K562 (cell line): ENCODE measurements around the gene PTBP2. TPM values are rescaled to one million over a fixed set of nuclear protein-coding genes. Genes with fewer than 3 reads are reported as not detected.
A peak's percentile ranks its signal among the peaks of the same experiment; 100 is the strongest.

Experiments
- ATAC-seq: fragments of 200-7000 bp; cut with Tn5 transposase; 3 replicates; pipeline ENCODE4 v1.9.1; 2020; ENCODE audit warnings: moderate library complexity
- Bru-seq: library from RNA; stranded (reverse); fragments of 400-500 nt; gene quantifications from one replicate; lab custom pipeline; 2021; lab: Mats Ljungman, UMichigan
- BruChase-seq, 2 experiments: library from RNA; stranded (reverse); fragments of 400-500 nt; gene quantifications; one replicate each; lab custom pipeline; 2021; lab: Mats Ljungman, UMichigan
- BruUV-seq: library from RNA; stranded (reverse); fragments of 400-500 nt; replicated peaks from 2 replicates; lab custom pipeline; 2021; lab: Mats Ljungman, UMichigan
- CTCF ChIA-PET: fragments of 300-600 bp; formaldehyde crosslinking; extraction: SDS; loops from one replicate; lab custom pipeline; 2021; ENCODE audit warnings: low intra/inter-chr PET ratio; lab: Yijun Ruan, JAX
- POLR2A ChIA-PET: fragments of 300-600, 350-650 bp; sonication (Branson Sonifier 250); formaldehyde crosslinking; extraction: SDS; loops from one replicate; lab custom pipeline; 2021; ENCODE audit warnings: antibody characterized with exemption, inconsistent platforms; lab: Yijun Ruan, JAX
- DNase-seq, 4 experiments: peaks; one replicate each; pipeline versions ENCODE4 v3.0.0 to v3.0.0-alpha.2; 2011 to 2018; ENCODE audit warnings: low spot score in 3 of 4, mixed read lengths in 3 of 4; ENCODE audit errors: extremely low read depth in 1 of 4
- FAIRE-seq: peaks from 2 replicates; lab custom pipeline; 2011; peaks lifted over from hg19 to GRCh38; lab: Jason Lieb, UNC
- H2AFZ ChIP-seq: 2 replicates; pipeline ENCODE4 v1.6.0; 2011; ENCODE audit warnings: low read depth, low read length, control low read depth, inconsistent platforms
- H3K27ac ChIP-seq: fragments of 200-600 bp; 3 replicates; pipeline ENCODE4 v1.8.0; 2011; ENCODE audit warnings: low read depth, mild to moderate bottlenecking, control low read depth, inconsistent platforms, low read length, moderate library complexity, mixed read lengths; ENCODE audit errors: extremely low read depth
- H3K27me3 ChIP-seq, 2 experiments: fragments of 300-600 bp in 1 of 2; 2 replicates in 1 of 2; 3 replicates in 1 of 2; pipeline versions ENCODE4 v1.6.0 to v1.8.0; 2011; ENCODE audit warnings: inconsistent platforms in 2 of 2, low read length in 2 of 2, mild to moderate bottlenecking in 1 of 2, mixed read lengths in 1 of 2, moderate library complexity in 1 of 2; ENCODE audit not compliant: control insufficient read depth in 2 of 2, insufficient read depth in 2 of 2
- H3K36me3 ChIP-seq: fragments of 300-600 bp; 3 replicates; pipeline ENCODE4 v1.8.0; 2011; ENCODE audit warnings: mild to moderate bottlenecking, low read length, inconsistent platforms; ENCODE audit not compliant: control insufficient read depth, insufficient read depth
- H3K4me1 ChIP-seq, 2 experiments: fragments of 200-600 bp in 1 of 2; replicated peaks in 1 of 2; 2 replicates in 1 of 2; 3 replicates in 1 of 2; pipeline versions ENCODE4 v1.5.1 to v1.8.0; 2011; ENCODE audit warnings: inconsistent platforms in 2 of 2, low read length in 2 of 2, mild to moderate bottlenecking in 1 of 2, mixed read lengths in 1 of 2, moderate library complexity in 1 of 2; ENCODE audit not compliant: control insufficient read depth in 2 of 2, insufficient read depth in 2 of 2
- H3K4me2 ChIP-seq: 2 replicates; pipeline ENCODE4 v1.6.1; 2011; ENCODE audit warnings: low read length, control low read depth, inconsistent platforms, mixed read lengths; ENCODE audit not compliant: insufficient read depth
- H3K4me3 ChIP-seq: fragments of 200-600 bp; sonication (generic), shearing (Covaris generic); 2 replicates; pipeline ENCODE4 v1.5.1; 2016; ENCODE audit warnings: control low read depth, inconsistent platforms
- H3K79me2 ChIP-seq: fragments of 200-600 bp; 3 replicates; pipeline ENCODE4 v1.8.0; 2011; ENCODE audit warnings: low read length, inconsistent platforms; ENCODE audit not compliant: control insufficient read depth, insufficient read depth
- H3K9ac ChIP-seq, 2 experiments: 2 replicates each; pipeline versions ENCODE4 v1.6.0 to v1.6.1; 2011; ENCODE audit warnings: low read depth in 2 of 2, low read length in 2 of 2, control low read depth in 1 of 2, inconsistent platforms in 1 of 2, mild to moderate bottlenecking in 1 of 2, mixed read lengths in 1 of 2; ENCODE audit not compliant: insufficient read depth in 1 of 2
- H3K9me1 ChIP-seq: one replicate; pipeline ENCODE4 v1.6.0; 2011; ENCODE audit warnings: inconsistent platforms, mild to moderate bottlenecking, low read length, moderate library complexity; ENCODE audit not compliant: control insufficient read depth, insufficient read depth
- H3K9me3 ChIP-seq: replicated peaks from 2 replicates; pipeline ENCODE4 v1.5.1; 2011; ENCODE audit warnings: low read depth, low read length, inconsistent platforms; ENCODE audit not compliant: control insufficient read depth, insufficient read depth
- H4K20me1 ChIP-seq: replicated peaks from 2 replicates; pipeline ENCODE4 v1.6.1; 2011; ENCODE audit warnings: low read length, inconsistent platforms, mixed read lengths; ENCODE audit not compliant: control insufficient read depth, insufficient read depth
- CBFA2T2 ChIP-seq: fragments of 450-650 bp; conservative IDR thresholded peaks from 2 replicates; pipeline ENCODE4 v1.6.1; 2017; ENCODE audit warnings: mild to moderate bottlenecking
- CHD4 ChIP-seq: fragments of 200-600 bp; sonication (generic); IDR thresholded peaks from 3 replicates; pipeline ENCODE4 v1.6.1; 2012; ENCODE audit warnings: low read depth, mild to moderate bottlenecking, mixed read lengths, low read length, inconsistent platforms; ENCODE audit not compliant: insufficient read depth, insufficient replicate concordance, poor library complexity, severe bottlenecking
- EWSR1 ChIP-seq: fragments of 450-650 bp; IDR thresholded peaks from 2 replicates; pipeline ENCODE4 v1.6.1; 2018; ENCODE audit warnings: borderline replicate concordance, mild to moderate bottlenecking, low read depth, moderate library complexity; ENCODE audit not compliant: partially characterized antibody
- FOS ChIP-seq: IDR thresholded peaks from 3 replicates; pipeline ENCODE4 v1.6.1; 2011; ENCODE audit not compliant: insufficient read length; ENCODE audit errors: extremely low read depth
- HDAC1 ChIP-seq, 2 experiments: fragments of 450-650 bp; IDR thresholded peaks; 2 replicates each; pipeline ENCODE4 v1.6.1; 2016 to 2017; ENCODE audit warnings: inconsistent platforms in 1 of 2, mild to moderate bottlenecking in 1 of 2, moderate library complexity in 1 of 2
- PHTF2 ChIP-seq: fragments of 250-450 bp; sonication (Bioruptor Pico); IDR thresholded peaks from 2 replicates; pipeline ENCODE4 v1.5.0; 2021; ENCODE audit warnings: mild to moderate bottlenecking
- POLR2G ChIP-seq: fragments of 200-400 bp; formaldehyde crosslinking; IDR thresholded peaks from 2 replicates; pipeline ENCODE4 v1.6.1; 2017; ENCODE audit warnings: low read depth, mild to moderate bottlenecking, antibody characterized with exemption, low read length, moderate library complexity
- RBFOX2 ChIP-seq: fragments of 200-400 bp; formaldehyde crosslinking; IDR thresholded peaks from 2 replicates; pipeline ENCODE4 v1.6.1; 2017; ENCODE audit warnings: low read depth, mild to moderate bottlenecking, low read length, moderate library complexity
- TAL1 ChIP-seq: fragments of 450-650 bp; IDR thresholded peaks from 2 replicates; pipeline ENCODE4 v1.6.1; 2016; ENCODE audit warnings: mild to moderate bottlenecking
- ZNF253 ChIP-seq: fragments of 250-450 bp; sonication (Bioruptor Pico); conservative IDR thresholded peaks from 2 replicates; pipeline ENCODE4 v1.6.1; 2021; ENCODE audit warnings: mild to moderate bottlenecking
- ZNF41 ChIP-seq: fragments of 250-450 bp; sonication (Bioruptor Pico); conservative IDR thresholded peaks from 2 replicates; pipeline ENCODE4 v1.4.0; 2020; ENCODE audit warnings: mild to moderate bottlenecking
- ZNF764 ChIP-seq: fragments of 250-450 bp; sonication (Bioruptor Pico); IDR thresholded peaks from 2 replicates; pipeline ENCODE4 v1.4.0; 2020; ENCODE audit warnings: low read depth, mild to moderate bottlenecking, moderate library complexity
- ZSCAN29 ChIP-seq: fragments of 450-650 bp; IDR thresholded peaks from 2 replicates; pipeline ENCODE4 v1.6.1; 2017
- WGBS: fragments of 100-300 bp; shearing (Covaris generic); methylation state at CpG from one replicate; pipeline ENCODE4 v1.1.6; 2016; ENCODE audit warnings: low coverage, mixed read lengths; ENCODE audit not compliant: insufficient coverage; ENCODE audit errors: missing lambda C conversion rate; 5-methylcytosine and 5-hydroxymethylcytosine counted together
- in situ Hi-C: fragments of 300-500 bp; cut with MboI; formaldehyde crosslinking; loops from 4 replicates; pipeline ENCODE4 v1.15.0; 2018; ENCODE audit warnings: inconsistent platforms, mixed read lengths
- intact Hi-C: fragments of 100-400 bp; cut with micrococcal nuclease; formaldehyde crosslinking; loops from 2 replicates; pipeline ENCODE4 v1.14.2; 2022
- long read RNA-seq, 3 experiments: library from polyadenylated mRNA in 2 of 3; library from RNA in 1 of 3; unstranded in 2 of 3; stranded (forward) in 1 of 3; transcript quantifications; one replicate each; pipeline ENCODE4 v2.0.0, GENCODE V29; 2019 to 2022
- polyA minus RNA-seq, 3 experiments: library from RNA; depleted of rRNA, polyadenylated mRNA; stranded (reverse); fragments of >200 nt; gene quantifications; 2 replicates each; pipeline ENCODE4 v1.2.3, GENCODE V29; 2011
- polyA plus RNA-seq, 8 experiments: library from polyadenylated mRNA; depleted of rRNA in 4 of 8; stranded (reverse) in 5 of 8; unstranded in 3 of 8; fragments of >200 nt; fragmentation: Nextera tagmentation in 2 of 8; fragmentation: Illumina TruSeq in 1 of 8; extraction: Ambion mirVana in 2 of 8; extraction: Trizol in 1 of 8; gene quantifications; 2 replicates each; pipeline versions ENCODE4 v1.2.1 to v1.2.3, GENCODE V29; 2011 to 2014; ENCODE audit warnings: inconsistent platforms in 1 of 8, missing spikeins in 1 of 8
- total RNA-seq, 7 experiments: library from RNA; depleted of rRNA in 6 of 7; stranded (reverse); fragments of >200 nt in 6 of 7; fragmentation: Illumina TruSeq in 2 of 7; extraction: Trizol in 2 of 7; gene quantifications; 2 replicates each; pipeline versions ENCODE4 v1.2.1 to v1.2.3, GENCODE V29; 2011 to 2021; ENCODE audit warnings: low replicate concordance in 1 of 7

PTBP2 gene, protein sequence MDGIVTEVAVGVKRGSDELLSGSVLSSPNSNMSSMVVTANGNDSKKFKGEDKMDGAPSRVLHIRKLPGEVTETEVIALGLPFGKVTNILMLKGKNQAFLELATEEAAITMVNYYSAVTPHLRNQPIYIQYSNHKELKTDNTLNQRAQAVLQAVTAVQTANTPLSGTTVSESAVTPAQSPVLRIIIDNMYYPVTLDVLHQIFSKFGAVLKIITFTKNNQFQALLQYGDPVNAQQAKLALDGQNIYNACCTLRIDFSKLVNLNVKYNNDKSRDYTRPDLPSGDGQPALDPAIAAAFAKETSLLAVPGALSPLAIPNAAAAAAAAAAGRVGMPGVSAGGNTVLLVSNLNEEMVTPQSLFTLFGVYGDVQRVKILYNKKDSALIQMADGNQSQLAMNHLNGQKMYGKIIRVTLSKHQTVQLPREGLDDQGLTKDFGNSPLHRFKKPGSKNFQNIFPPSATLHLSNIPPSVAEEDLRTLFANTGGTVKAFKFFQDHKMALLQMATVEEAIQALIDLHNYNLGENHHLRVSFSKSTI
- total RNA-seq (2011; cell fraction: chromatin; rRNA removed; ENCODE audit: low replicate concordance) = 77.0 and 161 TPM in 2 replicates
- 16.8 and 26.5 TPM in 2 replicates for total RNA-seq (2011; cell fraction: nucleolus; rRNA removed)
- total RNA-seq (2011; cell fraction: nucleoplasm; rRNA removed) = 43.6 and 43.9 TPM in 2 replicates
- total RNA-seq (2014; rRNA removed) = 14.6 and 17.3 TPM in 2 replicates
- total RNA-seq (2014; rRNA removed; fragmentation: Illumina TruSeq; extraction: Trizol) = 29.5 and 31.1 TPM in 2 replicates
- 29.8 and 30.6 TPM in 2 replicates for total RNA-seq (2015; rRNA removed; fragmentation: Illumina TruSeq; extraction: Trizol)
- 18.6 and 20.2 TPM in 2 replicates for total RNA-seq (2021)
- 17.5 and 22.9 TPM in 2 replicates for polyA plus RNA-seq (2011; rRNA removed)
- polyA plus RNA-seq (2011; cell fraction: cytosol; rRNA removed) = 4.9 and 7.1 TPM in 2 replicates
- 25.5 and 34.3 TPM in 2 replicates for polyA plus RNA-seq (2011; cell fraction: nucleus; rRNA removed)
- 7.1 and 7.4 TPM in 2 replicates for polyA plus RNA-seq (2012)
- 19.0 and 22.6 TPM in 2 replicates for polyA plus RNA-seq (2014; fragmentation: Illumina TruSeq; extraction: Trizol)
- polyA plus RNA-seq (2014; fragmentation: Nextera tagmentation; extraction: Ambion mirVana) = 10 to 100 TPM in 1 of 2 experiments, 1 to 10 TPM in 1; 9.8 to 11.0 TPM
- polyA plus RNA-seq (2014; rRNA removed) = 12.7 and 20.9 TPM in 2 replicates
- polyA minus RNA-seq (2011; rRNA and poly(A)+ RNA removed) = 76.2 and 88.4 TPM in 2 replicates
- 10.1 and 22.7 TPM in 2 replicates for polyA minus RNA-seq (2011; cell fraction: cytosol; rRNA and poly(A)+ RNA removed)
- 35.0 and 72.4 TPM in 2 replicates for polyA minus RNA-seq (2011; cell fraction: nucleus; rRNA and poly(A)+ RNA removed)
- percentile 93 among the genes with signal in this experiment for Bru-seq, nascent RNA
- BruChase-seq, experiment 1, labeled RNA remaining after a 2-hour chase = percentile 97 among the genes with signal in this experiment
- BruChase-seq, experiment 2, labeled RNA remaining after a 6-hour chase = percentile 96 among the genes with signal in this experiment
- long read RNA-seq, experiment 1, full-length matches to known transcripts = 5 of 19 reads
- long read RNA-seq, experiment 1, partial matches to known transcripts = 4 of 19 reads
- long read RNA-seq, experiment 1, other reads (novel, unspliced or antisense) = 10 of 19 reads
- long read RNA-seq, experiment 2, partial matches to known transcripts = 0 of 4 reads
- long read RNA-seq, experiment 2, other reads (novel, unspliced or antisense) = 4 of 4 reads
- long read RNA-seq, experiment 3, partial matches to known transcripts = 0 of 5 reads
- long read RNA-seq, experiment 3, other reads (novel, unspliced or antisense) = 2 of 5 reads

- peak within 1 kb of the TSS; percentile 96 for H3K4me3 ChIP-seq
- ChIA-PET POLR2A (interaction anchor here (0.8 to 2.1 kb wide), 2 partner anchors 10 to 1234 kb away, joined by 3 to 7 read pairs; no protein-coding TSS in a partner anchor), CTCF (no interaction called here)
- peaks cover 22% of the 10 kb centered on the region for H3K36me3 ChIP-seq
- intact Hi-C loops = no loop called here
- H3K4me2 ChIP-seq = peak within 1 kb of the TSS; percentile 97
- H3K9me1 ChIP-seq = no peaks in the 10 kb centered on the region
- no peaks in the 10 kb centered on the region for H4K20me1 ChIP-seq
- no peaks in the 10 kb centered on the region for H3K27me3 ChIP-seq
- peak within 1 kb of the TSS; percentile 97 for H3K27ac ChIP-seq
- under 1% methylated on average over 25 of the region's 75 CpGs for WGBS
- peaks cover 49% of the 10 kb centered on the region for H3K79me2 ChIP-seq
- ATAC-seq = peak; percentile 97
- DNase-seq = peak; percentile 71 to 87 (median 79)
- no peaks in the 10 kb centered on the region for H3K9me3 ChIP-seq
- peaks cover 5 to 9% of the 10 kb centered on the region in 2 experiments for H3K4me1 ChIP-seq
- peak within 1 kb of the TSS; percentile 87 to 100 for H3K9ac ChIP-seq
- H2AFZ ChIP-seq = peak within 1 kb of the TSS; percentile 99
- in situ Hi-C loops = no loop called here
- peak; percentile 73 for FAIRE-seq
- no TSS peak for BruUV-seq
- TF ChIP-seq TAL1 (no peak), EWSR1 (no peak), PHTF2 (no peak), ZNF764 (CRISPR knock-in tag) (no peak), POLR2G (peak; percentile 92), CHD4 (no peak), CBFA2T2 (no peak), ZSCAN29 (no peak), RBFOX2 (peak; percentile 93), FOS (no peak), HDAC1 (IDR thresholded peaks at IDR 0.05) (0 out of 4 replicates have a peak, but pooled peaks of 1 of the 2 experiments have one; percentile 17), ZNF41 (CRISPR knock-in tag) (no peak), ZNF253 (CRISPR knock-in tag) (no peak)
Observed at GRCh38 chr1:96721416-96722160, at the start of gene PTBP2. Gene PTBP2, plus strand, starts transcription at chr1:96721784. Its CDS starts 81 bp downstream, at chr1:96721865.
